ENCODE measurements around the gene SIN3A. TPM values are rescaled to one million over a fixed set of nuclear protein-coding genes. Genes with fewer than 3 reads are reported as not detected.

The SIN3A gene
- total and polyA plus RNA-seq, 9 of the 15 experiments (the other 6 are each of a cell fraction or from before 2014, with no cell fraction given) = 11.1 to 70.3 (median 25.3) TPM

DNA sequence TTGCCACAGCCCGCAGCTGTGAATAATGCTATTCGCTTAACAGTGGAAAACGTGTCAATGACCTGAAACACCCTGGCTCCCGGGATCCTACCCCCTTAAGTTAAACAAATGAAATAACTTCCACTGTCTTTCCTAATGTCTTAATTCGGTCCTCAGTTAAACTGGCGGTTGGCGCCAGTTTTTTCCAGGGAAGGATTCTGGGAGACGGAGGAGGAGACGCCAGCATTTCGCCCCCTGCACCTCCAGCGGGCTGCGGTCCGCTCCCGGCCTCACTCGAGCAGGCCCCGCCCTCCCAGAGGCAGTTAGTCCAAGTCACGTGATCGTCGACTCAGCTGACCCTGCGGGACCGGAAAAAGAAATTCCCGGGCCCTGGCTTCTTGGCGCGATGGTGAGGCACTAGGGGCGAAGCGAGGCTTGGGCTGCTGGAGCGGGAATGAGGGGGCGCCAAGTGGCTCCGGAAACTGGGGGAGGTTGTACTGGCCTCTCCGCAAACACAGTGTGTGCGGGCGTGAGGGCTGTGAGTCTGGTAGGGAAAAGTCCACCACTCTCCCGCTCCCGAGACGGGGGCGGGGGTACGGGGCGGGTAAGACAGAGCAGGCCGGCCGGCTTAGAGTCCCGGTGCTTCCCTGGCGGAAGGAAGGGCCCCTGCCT, 115.7 kb downstream of the SIN3A start, which contains the start of gene COMMD4 (continued):
- TF ChIP-seq ZNF311 (CRISPR knock-in tag; IDR thresholded peaks at IDR 0.05) (no peak), NFIX (CRISPR knock-in tag; IDR thresholded peaks at IDR 0.05; ENCODE audit: low read depth) (no peak), RBM22 (IDR thresholded peaks at IDR 0.05; ENCODE audit: low read depth, low read length, poor library complexity, severe bottlenecking) (no peak), KHSRP (IDR thresholded peaks at IDR 0.05) (no peak), EHMT2 (IDR thresholded peaks at IDR 0.05) (no peak), FOXP1 (CRISPR knock-in tag; IDR thresholded peaks at IDR 0.05) (0 out of 2 replicates have a peak, but pooled peaks have one; percentile 24)
- TF ChIP-seq, protein P1, sequence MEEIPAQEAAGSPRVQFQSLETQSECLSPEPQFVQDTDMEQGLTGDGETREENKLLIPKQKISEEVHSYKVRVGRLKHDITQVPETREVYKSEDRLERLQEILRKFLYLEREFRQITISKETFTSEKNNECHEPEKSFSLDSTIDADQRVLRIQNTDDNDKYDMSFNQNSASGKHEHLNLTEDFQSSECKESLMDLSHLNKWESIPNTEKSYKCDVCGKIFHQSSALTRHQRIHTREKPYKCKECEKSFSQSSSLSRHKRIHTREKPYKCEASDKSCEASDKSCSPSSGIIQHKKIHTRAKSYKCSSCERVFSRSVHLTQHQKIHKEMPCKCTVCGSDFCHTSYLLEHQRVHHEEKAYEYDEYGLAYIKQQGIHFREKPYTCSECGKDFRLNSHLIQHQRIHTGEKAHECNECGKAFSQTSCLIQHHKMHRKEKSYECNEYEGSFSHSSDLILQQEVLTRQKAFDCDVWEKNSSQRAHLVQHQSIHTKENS (CRISPR knock-in tag; IDR thresholded peaks at IDR 0.05) = no peak
- TF ChIP-seq, protein P2, sequence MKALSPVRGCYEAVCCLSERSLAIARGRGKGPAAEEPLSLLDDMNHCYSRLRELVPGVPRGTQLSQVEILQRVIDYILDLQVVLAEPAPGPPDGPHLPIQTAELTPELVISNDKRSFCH (CRISPR knock-in tag; IDR thresholded peaks at IDR 0.05) = no peak
- TF ChIP-seq, protein P2 (tag; IDR thresholded peaks at IDR 0.05) = no peak
- TF ChIP-seq, protein P3, sequence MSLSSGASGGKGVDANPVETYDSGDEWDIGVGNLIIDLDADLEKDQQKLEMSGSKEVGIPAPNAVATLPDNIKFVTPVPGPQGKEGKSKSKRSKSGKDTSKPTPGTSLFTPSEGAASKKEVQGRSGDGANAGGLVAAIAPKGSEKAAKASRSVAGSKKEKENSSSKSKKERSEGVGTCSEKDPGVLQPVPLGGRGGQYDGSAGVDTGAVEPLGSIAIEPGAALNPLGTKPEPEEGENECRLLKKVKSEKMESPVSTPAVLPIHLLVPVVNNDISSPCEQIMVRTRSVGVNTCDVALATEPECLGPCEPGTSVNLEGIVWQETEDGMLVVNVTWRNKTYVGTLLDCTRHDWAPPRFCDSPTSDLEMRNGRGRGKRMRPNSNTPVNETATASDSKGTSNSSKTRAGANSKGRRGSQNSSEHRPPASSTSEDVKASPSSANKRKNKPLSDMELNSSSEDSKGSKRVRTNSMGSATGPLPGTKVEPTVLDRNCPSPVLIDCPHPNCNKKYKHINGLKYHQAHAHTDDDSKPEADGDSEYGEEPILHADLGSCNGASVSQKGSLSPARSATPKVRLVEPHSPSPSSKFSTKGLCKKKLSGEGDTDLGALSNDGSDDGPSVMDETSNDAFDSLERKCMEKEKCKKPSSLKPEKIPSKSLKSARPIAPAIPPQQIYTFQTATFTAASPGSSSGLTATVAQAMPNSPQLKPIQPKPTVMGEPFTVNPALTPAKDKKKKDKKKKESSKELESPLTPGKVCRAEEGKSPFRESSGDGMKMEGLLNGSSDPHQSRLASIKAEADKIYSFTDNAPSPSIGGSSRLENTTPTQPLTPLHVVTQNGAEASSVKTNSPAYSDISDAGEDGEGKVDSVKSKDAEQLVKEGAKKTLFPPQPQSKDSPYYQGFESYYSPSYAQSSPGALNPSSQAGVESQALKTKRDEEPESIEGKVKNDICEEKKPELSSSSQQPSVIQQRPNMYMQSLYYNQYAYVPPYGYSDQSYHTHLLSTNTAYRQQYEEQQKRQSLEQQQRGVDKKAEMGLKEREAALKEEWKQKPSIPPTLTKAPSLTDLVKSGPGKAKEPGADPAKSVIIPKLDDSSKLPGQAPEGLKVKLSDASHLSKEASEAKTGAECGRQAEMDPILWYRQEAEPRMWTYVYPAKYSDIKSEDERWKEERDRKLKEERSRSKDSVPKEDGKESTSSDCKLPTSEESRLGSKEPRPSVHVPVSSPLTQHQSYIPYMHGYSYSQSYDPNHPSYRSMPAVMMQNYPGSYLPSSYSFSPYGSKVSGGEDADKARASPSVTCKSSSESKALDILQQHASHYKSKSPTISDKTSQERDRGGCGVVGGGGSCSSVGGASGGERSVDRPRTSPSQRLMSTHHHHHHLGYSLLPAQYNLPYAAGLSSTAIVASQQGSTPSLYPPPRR (CRISPR knock-in tag; IDR thresholded peaks at IDR 0.05; ENCODE audit: borderline replicate concordance) = no peak
- TF ChIP-seq, protein P4, sequence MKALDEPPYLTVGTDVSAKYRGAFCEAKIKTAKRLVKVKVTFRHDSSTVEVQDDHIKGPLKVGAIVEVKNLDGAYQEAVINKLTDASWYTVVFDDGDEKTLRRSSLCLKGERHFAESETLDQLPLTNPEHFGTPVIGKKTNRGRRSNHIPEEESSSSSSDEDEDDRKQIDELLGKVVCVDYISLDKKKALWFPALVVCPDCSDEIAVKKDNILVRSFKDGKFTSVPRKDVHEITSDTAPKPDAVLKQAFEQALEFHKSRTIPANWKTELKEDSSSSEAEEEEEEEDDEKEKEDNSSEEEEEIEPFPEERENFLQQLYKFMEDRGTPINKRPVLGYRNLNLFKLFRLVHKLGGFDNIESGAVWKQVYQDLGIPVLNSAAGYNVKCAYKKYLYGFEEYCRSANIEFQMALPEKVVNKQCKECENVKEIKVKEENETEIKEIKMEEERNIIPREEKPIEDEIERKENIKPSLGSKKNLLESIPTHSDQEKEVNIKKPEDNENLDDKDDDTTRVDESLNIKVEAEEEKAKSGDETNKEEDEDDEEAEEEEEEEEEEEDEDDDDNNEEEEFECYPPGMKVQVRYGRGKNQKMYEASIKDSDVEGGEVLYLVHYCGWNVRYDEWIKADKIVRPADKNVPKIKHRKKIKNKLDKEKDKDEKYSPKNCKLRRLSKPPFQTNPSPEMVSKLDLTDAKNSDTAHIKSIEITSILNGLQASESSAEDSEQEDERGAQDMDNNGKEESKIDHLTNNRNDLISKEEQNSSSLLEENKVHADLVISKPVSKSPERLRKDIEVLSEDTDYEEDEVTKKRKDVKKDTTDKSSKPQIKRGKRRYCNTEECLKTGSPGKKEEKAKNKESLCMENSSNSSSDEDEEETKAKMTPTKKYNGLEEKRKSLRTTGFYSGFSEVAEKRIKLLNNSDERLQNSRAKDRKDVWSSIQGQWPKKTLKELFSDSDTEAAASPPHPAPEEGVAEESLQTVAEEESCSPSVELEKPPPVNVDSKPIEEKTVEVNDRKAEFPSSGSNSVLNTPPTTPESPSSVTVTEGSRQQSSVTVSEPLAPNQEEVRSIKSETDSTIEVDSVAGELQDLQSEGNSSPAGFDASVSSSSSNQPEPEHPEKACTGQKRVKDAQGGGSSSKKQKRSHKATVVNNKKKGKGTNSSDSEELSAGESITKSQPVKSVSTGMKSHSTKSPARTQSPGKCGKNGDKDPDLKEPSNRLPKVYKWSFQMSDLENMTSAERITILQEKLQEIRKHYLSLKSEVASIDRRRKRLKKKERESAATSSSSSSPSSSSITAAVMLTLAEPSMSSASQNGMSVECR (CRISPR knock-in tag; IDR thresholded peaks at IDR 0.05) = peak; percentile 98
- TF ChIP-seq, protein P5, sequence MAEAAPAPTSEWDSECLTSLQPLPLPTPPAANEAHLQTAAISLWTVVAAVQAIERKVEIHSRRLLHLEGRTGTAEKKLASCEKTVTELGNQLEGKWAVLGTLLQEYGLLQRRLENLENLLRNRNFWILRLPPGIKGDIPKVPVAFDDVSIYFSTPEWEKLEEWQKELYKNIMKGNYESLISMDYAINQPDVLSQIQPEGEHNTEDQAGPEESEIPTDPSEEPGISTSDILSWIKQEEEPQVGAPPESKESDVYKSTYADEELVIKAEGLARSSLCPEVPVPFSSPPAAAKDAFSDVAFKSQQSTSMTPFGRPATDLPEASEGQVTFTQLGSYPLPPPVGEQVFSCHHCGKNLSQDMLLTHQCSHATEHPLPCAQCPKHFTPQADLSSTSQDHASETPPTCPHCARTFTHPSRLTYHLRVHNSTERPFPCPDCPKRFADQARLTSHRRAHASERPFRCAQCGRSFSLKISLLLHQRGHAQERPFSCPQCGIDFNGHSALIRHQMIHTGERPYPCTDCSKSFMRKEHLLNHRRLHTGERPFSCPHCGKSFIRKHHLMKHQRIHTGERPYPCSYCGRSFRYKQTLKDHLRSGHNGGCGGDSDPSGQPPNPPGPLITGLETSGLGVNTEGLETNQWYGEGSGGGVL (CRISPR knock-in tag; IDR thresholded peaks at IDR 0.05) = no peak

Data from K562 (cell line).